GM12873 (cell line): Measurements from ENCODE around the gene LSS.

Source experiments
- CTCF ChIP-seq: IDR thresholded peaks from 2 replicates; pipeline ENCODE4 v1.5.1; 2012; ENCODE audit warnings: low read depth, mild to moderate bottlenecking, moderate library complexity, low read length, control low read depth; ENCODE audit not compliant: insufficient read depth; ENCODE audit errors: missing control alignments

The LSS gene

DNA sequence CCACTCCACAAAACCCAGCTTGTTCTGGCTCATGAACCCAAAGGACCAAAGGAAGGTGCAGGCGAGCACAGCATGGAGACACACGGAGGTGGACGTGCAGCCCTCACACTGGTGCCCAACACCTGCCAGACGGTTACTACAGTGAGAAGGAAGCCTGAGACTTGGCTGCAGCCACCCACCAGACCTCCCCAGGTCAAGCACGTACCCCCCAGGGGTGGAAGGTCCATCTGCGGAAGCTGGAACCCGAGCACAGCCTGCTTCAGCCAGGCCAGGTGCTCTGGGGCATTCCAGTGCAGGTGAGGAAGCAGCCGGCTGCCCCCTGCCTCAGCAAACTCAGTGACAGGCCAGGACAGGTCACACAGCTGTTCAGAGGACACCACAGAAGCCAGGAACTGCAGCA lies 16.0 kb upstream of the LSS start:
- no peak for TF ChIP-seq CTCF

DNA sequence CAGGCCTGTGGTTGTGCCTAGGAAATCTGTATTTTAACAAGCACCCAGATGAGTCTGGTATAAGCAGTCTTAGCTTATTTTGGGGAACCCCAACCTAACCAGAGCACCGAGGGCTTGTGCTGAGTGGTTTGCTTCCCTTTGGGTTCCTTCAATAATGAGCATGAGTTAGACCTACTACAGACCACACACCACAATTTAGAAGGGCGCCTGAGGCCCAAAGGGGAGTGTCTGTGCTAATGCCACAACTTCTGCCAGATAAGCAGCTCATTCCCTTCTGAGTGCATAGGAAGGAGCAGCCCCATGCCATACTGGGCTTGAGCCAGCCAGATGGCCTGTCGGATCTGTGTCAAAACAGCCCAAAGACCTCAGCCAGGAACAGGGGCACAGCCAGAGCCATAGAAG lies 15.4 kb upstream of the LSS start:
- TF ChIP-seq CTCF = no peak

DNA sequence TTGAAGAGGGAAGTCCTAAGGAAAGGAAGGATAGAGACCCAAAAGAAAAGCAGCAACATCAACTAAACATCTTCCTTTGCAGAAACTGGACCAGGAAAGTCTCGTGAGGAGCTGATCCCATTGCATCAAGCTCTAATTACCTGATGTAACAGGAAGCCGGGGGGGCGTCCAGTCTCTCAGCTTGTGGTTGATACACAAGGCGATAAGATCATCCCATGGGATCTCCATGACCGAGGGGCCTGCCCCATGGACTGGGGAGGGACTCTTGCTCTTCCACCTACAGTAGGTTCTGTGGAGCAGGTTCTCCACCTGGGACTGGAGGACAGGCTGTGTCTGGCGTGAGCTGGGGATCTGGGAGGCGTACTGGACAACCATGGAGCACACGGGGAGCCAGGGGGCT lies 14.8 kb upstream of the LSS start:
- TF ChIP-seq CTCF = no peak

GRCh38 chr21:46239817-46240325 lies 11.3 kb upstream of the LSS start:
- no peak for TF ChIP-seq CTCF

DNA sequence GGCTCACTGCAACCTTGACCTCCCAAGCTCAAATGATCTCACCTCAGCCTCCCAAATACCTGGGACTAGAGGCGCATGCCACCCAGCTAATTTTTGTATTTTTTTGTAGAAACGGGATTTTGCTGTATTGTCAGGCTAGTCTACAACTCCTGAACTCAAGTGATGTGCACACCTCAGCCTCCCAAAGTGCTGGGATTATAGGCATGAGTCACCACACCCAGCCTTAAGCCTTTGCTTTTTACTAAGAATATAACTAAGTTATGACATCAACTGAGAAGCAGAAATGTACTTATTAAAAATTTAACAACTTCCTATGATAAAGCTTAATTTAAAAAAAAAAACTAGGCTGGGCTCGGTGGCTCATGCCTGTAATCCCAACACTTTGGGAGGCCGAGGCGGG lies 8.9 kb upstream of the LSS start:
- no peak for TF ChIP-seq CTCF

DNA sequence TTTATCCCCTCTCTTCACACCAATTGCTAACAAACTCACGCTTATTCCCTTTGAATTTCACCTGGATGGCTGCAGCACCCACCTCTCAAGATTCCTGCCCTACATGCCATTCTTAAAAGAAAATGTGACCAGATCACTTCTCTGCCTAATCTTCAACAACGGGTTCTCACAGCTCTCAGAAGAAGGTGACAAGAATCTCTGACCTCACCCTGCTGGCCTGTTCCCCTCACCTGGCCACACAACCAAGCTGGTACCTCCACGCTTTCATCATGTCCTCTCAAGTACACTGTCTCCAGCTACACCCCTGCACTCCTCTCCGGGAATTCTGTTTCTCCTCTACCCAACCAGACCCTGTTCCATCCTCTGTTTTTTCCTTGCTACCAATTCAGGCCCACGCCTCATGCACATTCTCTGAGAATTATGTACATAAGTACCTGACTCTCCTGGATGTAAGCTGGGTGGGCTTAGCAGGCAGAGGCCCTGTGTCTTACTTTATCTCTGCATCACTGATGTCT lies 5.9 kb upstream of the LSS start:
- no peak for TF ChIP-seq CTCF

DNA sequence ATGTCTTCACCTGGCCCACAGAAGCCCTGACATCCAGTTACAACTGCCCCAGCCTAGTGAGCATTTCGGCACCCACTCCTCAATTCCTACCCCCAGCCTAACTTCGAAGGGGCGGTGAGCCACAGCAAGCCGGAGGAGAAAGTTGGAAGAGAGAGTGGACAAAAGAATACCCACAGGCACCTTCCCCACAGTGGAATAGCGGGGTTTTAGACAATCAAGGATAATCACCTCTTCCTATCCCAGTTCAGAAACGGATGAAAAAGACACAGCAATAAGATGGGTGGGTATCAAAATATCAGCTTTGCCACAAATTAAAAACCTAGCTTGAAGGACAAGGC lies 1.3 kb upstream of the LSS start:
- no peak for TF ChIP-seq CTCF
